Brain microvascular endothelial cell (primary cell): ENCODE measurements around the gene ADAMTS18.

Experiments
- DNase-seq: peaks from one replicate; pipeline ENCODE4 v3.0.0-alpha.2; 2020
- H3K27ac ChIP-seq: fragments of 250-450 bp; sonication (Bioruptor Pico); 2 replicates; pipeline ENCODE4 v1.5.1; 2020; ENCODE audit warnings: mild to moderate bottlenecking, moderate library complexity
- H3K27me3 ChIP-seq: fragments of 250-450 bp; sonication (Bioruptor Pico); replicated peaks from 2 replicates; pipeline ENCODE4 v1.5.1; 2020; ENCODE audit warnings: mild to moderate bottlenecking
- H3K36me3 ChIP-seq: fragments of 250-450 bp; sonication (Bioruptor Pico); replicated peaks from 2 replicates; pipeline ENCODE4 v1.5.1; 2020; ENCODE audit warnings: mild to moderate bottlenecking
- H3K4me3 ChIP-seq: 2 replicates; pipeline ENCODE4 v1.5.1; 2011; ENCODE audit warnings: low read depth, mild to moderate bottlenecking, control low read depth, low read length, moderate library complexity
- CTCF ChIP-seq: IDR thresholded peaks from 2 replicates; pipeline ENCODE4 v1.5.1; 2011; ENCODE audit warnings: low read depth, mild to moderate bottlenecking, moderate library complexity, low read length, control low read depth, inconsistent platforms; ENCODE audit errors: missing control alignments
- in situ Hi-C: cut with HindIII; loops from 2 replicates; pipeline ENCODE4 v1.10.0; 2017; ENCODE audit warnings: low sequenced_read_pairs, low pct_ligation_motif_present

ADAMTS18 gene

GRCh38 chr16:77375396-77375795 lies 59.4 kb downstream of the ADAMTS18 start:
- no peak for DNase-seq
- Histone ChIP-seq H3K27me3 (no peaks in the 10 kb centered on the region), H3K4me3 (no peak overlapping the region), H3K36me3 (no peaks in the 10 kb centered on the region), H3K27ac (no peak overlapping the region)
- in situ Hi-C loops: no loop called here
- TF ChIP-seq CTCF: no peak

GRCh38 chr16:77374384-77374783 lies 60.5 kb downstream of the ADAMTS18 start:
- TF ChIP-seq CTCF: no peak
- Histone ChIP-seq H3K27me3 (no peaks in the 10 kb centered on the region), H3K36me3 (no peaks in the 10 kb centered on the region), H3K27ac (no peak overlapping the region), H3K4me3 (no peak overlapping the region)
- in situ Hi-C loops: no loop called here
- DNase-seq: no peak

- TF ChIP-seq CTCF: no peak
- DNase-seq: no peak
- H3K4me3 ChIP-seq: no peak overlapping the region
- H3K27ac ChIP-seq: no peak overlapping the region
- H3K36me3 ChIP-seq: no peaks in the 10 kb centered on the region
- in situ Hi-C loops: no loop called here
- no peaks in the 10 kb centered on the region for H3K27me3 ChIP-seq
Observed at GRCh38 chr16:77373726-77374125, 61.1 kb downstream of the ADAMTS18 start.

- in situ Hi-C loops: no loop called here
- no peak for DNase-seq
- Histone ChIP-seq H3K27ac (no peak overlapping the region), H3K27me3 (no peaks in the 10 kb centered on the region), H3K36me3 (no peaks in the 10 kb centered on the region), H3K4me3 (no peak overlapping the region)
- TF ChIP-seq CTCF: no peak
Observed at GRCh38 chr16:77364770-77365169, 70.1 kb downstream of the ADAMTS18 start.

- TF ChIP-seq CTCF: no peak
- H3K27ac ChIP-seq: peak overlapping the region; percentile 19
- peak; percentile 68 for DNase-seq
- in situ Hi-C loops: no loop called here
- H3K4me3 ChIP-seq: no peak overlapping the region
- H3K36me3 ChIP-seq: no peaks in the 10 kb centered on the region
- no peaks in the 10 kb centered on the region for H3K27me3 ChIP-seq
Observed at GRCh38 chr16:77359065-77359502, 75.8 kb downstream of the ADAMTS18 start.

- in situ Hi-C loops: no loop called here
- Histone ChIP-seq H3K27me3 (no peaks in the 10 kb centered on the region), H3K4me3 (no peak overlapping the region), H3K27ac (no peak overlapping the region), H3K36me3 (no peaks in the 10 kb centered on the region)
- no peak for DNase-seq
- TF ChIP-seq CTCF: no peak
Observed at GRCh38 chr16:77353587-77354263, 81.1 kb downstream of the ADAMTS18 start.
